ENCODE results near the gene GULP1. TPM values are rescaled to one million over a fixed set of nuclear protein-coding genes. Genes with fewer than 3 reads are reported as not detected.
A peak's percentile ranks its signal among the peaks of the same experiment; 100 is the strongest.

Gene GULP1
- total RNA-seq, 1 experiment from 2014 or later = 76.0 TPM

- POLR2A ChIA-PET = interaction anchor here (1.6 kb wide), 1 partner anchor 15 kb away, joined by 4 read pairs; no protein-coding TSS in a partner anchor
- no peak overlapping the region for H3K4me2 ChIP-seq (ENCODE audit: low read length)
- H2AFZ ChIP-seq (ENCODE audit: low read depth, low read length, poor library complexity, severe bottlenecking) = no peak overlapping the region
- no peak overlapping the region for H3K9ac ChIP-seq (ENCODE audit: low read length)
- CTCF ChIA-PET = interaction anchor here (1.8 kb wide), 1 partner anchor 11 kb away, joined by 6 read pairs; no protein-coding TSS in a partner anchor
- no peaks in the 10 kb centered on the region for H3K9me2 ChIP-seq (ENCODE audit: insufficient read depth)
- intact Hi-C loops (cut with micrococcal nuclease) = no loop called here
- no peak overlapping the region for H3K27ac ChIP-seq (ENCODE audit: low read depth, low read length)
- H3K4me1 ChIP-seq (ENCODE audit: control insufficient read depth in 1 of 2, insufficient read depth in 2 of 2, low read length in 2 of 2) = peaks cover 4 to 31% of the 10 kb centered on the region in 2 experiments
- no peaks in the 10 kb centered on the region for H4K20me1 ChIP-seq (ENCODE audit: insufficient read depth)
- no peaks in the 10 kb centered on the region for H3K27me3 ChIP-seq (ENCODE audit: insufficient read depth, low read length)
- DNase-seq (ENCODE audit: low read depth, low spot score) (no peak), ATAC-seq (no peak)
- H3K4me3 ChIP-seq (replicated peaks in 1 of 2; ENCODE audit: low read depth in 1 of 2, low read length in 2 of 2) = no peak overlapping the region
- no TSS peak for BruUV-seq (replicated peaks)
- peaks cover 98% of the 10 kb centered on the region for H3K79me2 ChIP-seq (ENCODE audit: insufficient read depth, low read length)
- RAD21 ChIA-PET (ENCODE audit: low non-redundant PET in 1 of 2, low total read pairs in 2 of 2, uncharacterized antibody in 2 of 2, unreplicated experiment in 2 of 2) = no interaction called here
- no peaks in the 10 kb centered on the region for H3K9me3 ChIP-seq (ENCODE audit: control insufficient read depth in 1 of 2, insufficient read depth in 1 of 2, low read depth in 1 of 2, low read length in 2 of 2)
- peaks cover 0 to 10% of the 10 kb centered on the region in 2 experiments; a peak in 1 of 4 replicates for H3K36me3 ChIP-seq (ENCODE audit: control insufficient read depth in 1 of 2, insufficient read depth in 2 of 2, low read length in 2 of 2)
- no peak for TF ChIP-seq SP1 (IDR thresholded peaks at IDR 0.05; ENCODE audit: low read depth)
- no peak for TF ChIP-seq SRF (IDR thresholded peaks at IDR 0.05; ENCODE audit: low read depth)
- 0 out of 6 replicates have a peak, but pooled peaks of 1 of the 3 experiments have one; percentile 11 for TF ChIP-seq CTCF (IDR thresholded peaks at IDR 0.05 in 2 of 3, conservative IDR thresholded peaks at IDR 0.05 in 1 of 3; ENCODE audit: borderline replicate concordance in 1 of 3, insufficient read depth in 1 of 3, low read depth in 2 of 3, low read length in 2 of 3)
Measured at GRCh38 chr2:188307850-188308283, 16.2 kb downstream of the GULP1 start.

- H3K36me3 ChIP-seq (ENCODE audit: control insufficient read depth in 1 of 2, insufficient read depth in 2 of 2, low read length in 2 of 2) = peaks cover 0 to 10% of the 10 kb centered on the region in 2 experiments; a peak in 1 of 4 replicates
- no peaks in the 10 kb centered on the region for H4K20me1 ChIP-seq (ENCODE audit: insufficient read depth)
- ATAC-seq (no peak), DNase-seq (ENCODE audit: low read depth, low spot score) (no peak)
- no peaks in the 10 kb centered on the region for H3K27me3 ChIP-seq (ENCODE audit: insufficient read depth, low read length)
- peaks cover 2 to 25% of the 10 kb centered on the region in 2 experiments; a peak in 2 of 4 replicates for H3K4me1 ChIP-seq (ENCODE audit: control insufficient read depth in 1 of 2, insufficient read depth in 2 of 2, low read length in 2 of 2)
- TF ChIP-seq EGR1 (IDR thresholded peaks at IDR 0.05; ENCODE audit: low read depth) = no peak
- ChIA-PET RAD21 (ENCODE audit: low non-redundant PET in 1 of 2, low total read pairs in 2 of 2, uncharacterized antibody in 2 of 2, unreplicated experiment in 2 of 2) (no interaction called here), POLR2A (interaction anchor here (0.9 to 1.6 kb wide), 2 partner anchors 13 to 15 kb away, joined by 3 to 4 read pairs; no protein-coding TSS in a partner anchor), CTCF (interaction anchor here (1.8 kb wide), 1 partner anchor 11 kb away, joined by 6 read pairs; no protein-coding TSS in a partner anchor)
- no peak overlapping the region for H3K4me2 ChIP-seq (ENCODE audit: low read length)
- BruUV-seq (replicated peaks) = no TSS peak
- H3K27ac ChIP-seq (ENCODE audit: low read depth, low read length) = no peak overlapping the region
- H3K4me3 ChIP-seq (replicated peaks in 1 of 2; ENCODE audit: low read depth in 1 of 2, low read length in 2 of 2) = no peak overlapping the region
- H3K9me3 ChIP-seq (ENCODE audit: control insufficient read depth in 1 of 2, insufficient read depth in 1 of 2, low read depth in 1 of 2, low read length in 2 of 2) = no peaks in the 10 kb centered on the region
- H3K9me2 ChIP-seq (ENCODE audit: insufficient read depth) = no peaks in the 10 kb centered on the region
- intact Hi-C loops (cut with micrococcal nuclease) = no loop called here
- no peak overlapping the region for H2AFZ ChIP-seq (ENCODE audit: low read depth, low read length, poor library complexity, severe bottlenecking)
- no peak overlapping the region for H3K9ac ChIP-seq (ENCODE audit: low read length)
- peaks cover 98% of the 10 kb centered on the region for H3K79me2 ChIP-seq (ENCODE audit: insufficient read depth, low read length)
Measured at GRCh38 chr2:188308483-188308882, 16.8 kb downstream of the GULP1 start.
